Activated CD8-positive, alpha-beta memory T cell treated with anti-CD3 and anti-CD28 coated beads for 36 hours (primary cell): Measurements from ENCODE around the gene CPNE7. TPM values are rescaled to one million over a fixed set of nuclear protein-coding genes. Genes with fewer than 3 reads are reported as not detected.
"Not testable (repeated sequence)": the region's sequence is repeated elsewhere in the genome, so short reads cannot be mapped to it uniquely, and the experiment has no call there.

Experiments
- CTCF ChIA-PET: fragments of 350-600 bp; sonication (Branson Sonifier 250); formaldehyde crosslinking; loops from one replicate; lab custom pipeline; 2021; ENCODE audit warnings: antibody characterized with exemption; lab: Charles Lee
- POLR2A ChIA-PET: fragments of 350-600 bp; sonication (Branson Sonifier 250); formaldehyde crosslinking; loops from one replicate; lab custom pipeline; 2021; ENCODE audit warnings: antibody characterized with exemption; lab: Charles Lee
- total RNA-seq, 2 experiments: library from RNA; stranded (reverse); gene quantifications; one replicate each; pipeline ENCODE4 v1.2.3, GENCODE V29; 2021

The CPNE7 gene
- total RNA-seq, 2 experiments from 2014 or later: 5.6 to 7.0 TPM

DNA sequence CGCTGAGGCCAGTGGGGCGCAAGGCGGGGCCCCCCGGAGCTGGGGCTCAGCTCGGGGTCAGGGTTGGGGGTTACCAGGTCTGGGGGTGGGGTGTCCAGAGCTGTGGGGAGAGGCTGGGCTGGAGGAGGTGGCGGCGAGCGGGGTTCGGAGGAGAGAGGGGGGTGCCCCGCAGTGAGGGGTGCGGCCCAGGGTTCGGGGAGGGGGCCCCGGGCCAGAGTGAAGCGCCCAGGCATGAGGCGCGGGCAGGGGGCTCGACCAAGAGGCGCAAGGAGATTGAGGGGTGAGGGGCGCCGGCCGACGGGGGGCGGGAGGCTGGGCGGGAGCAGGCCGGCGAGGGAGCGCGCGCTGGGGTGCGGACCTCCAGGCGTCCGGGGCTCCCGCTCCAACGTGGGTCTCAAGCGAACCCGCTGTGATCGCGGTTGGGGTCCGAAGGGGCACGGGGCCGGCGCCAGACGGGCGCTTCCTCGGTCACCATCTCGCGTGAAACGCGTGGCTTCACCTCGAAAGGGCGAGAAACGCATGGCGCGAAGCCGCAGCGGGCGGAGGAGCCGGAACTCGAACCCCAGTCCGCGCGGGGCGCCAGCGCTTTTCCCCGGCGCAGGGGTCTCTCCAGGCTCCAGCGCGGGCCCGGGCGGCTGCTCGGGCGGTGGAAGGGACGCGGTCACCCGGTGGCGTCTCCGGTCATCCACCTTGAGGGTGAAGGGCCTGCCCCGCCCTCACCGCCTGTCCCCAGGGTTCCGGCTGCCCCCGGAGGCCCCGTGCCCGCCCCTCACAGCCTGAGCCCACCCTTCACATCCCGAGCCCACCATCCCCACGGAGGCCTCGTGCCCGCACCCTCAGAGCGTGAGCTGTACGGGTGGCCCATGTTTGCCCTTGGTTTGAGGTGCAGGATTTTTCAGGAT is 846 bp downstream of the CPNE7 start:
- POLR2A ChIA-PET: no interaction called here
- CTCF ChIA-PET: interaction anchor here (0.8 to 1.8 kb wide), 5 partner anchors 9 to 124 kb away, joined by 3 to 5 read pairs (median 4); no protein-coding TSS in a partner anchor

DNA sequence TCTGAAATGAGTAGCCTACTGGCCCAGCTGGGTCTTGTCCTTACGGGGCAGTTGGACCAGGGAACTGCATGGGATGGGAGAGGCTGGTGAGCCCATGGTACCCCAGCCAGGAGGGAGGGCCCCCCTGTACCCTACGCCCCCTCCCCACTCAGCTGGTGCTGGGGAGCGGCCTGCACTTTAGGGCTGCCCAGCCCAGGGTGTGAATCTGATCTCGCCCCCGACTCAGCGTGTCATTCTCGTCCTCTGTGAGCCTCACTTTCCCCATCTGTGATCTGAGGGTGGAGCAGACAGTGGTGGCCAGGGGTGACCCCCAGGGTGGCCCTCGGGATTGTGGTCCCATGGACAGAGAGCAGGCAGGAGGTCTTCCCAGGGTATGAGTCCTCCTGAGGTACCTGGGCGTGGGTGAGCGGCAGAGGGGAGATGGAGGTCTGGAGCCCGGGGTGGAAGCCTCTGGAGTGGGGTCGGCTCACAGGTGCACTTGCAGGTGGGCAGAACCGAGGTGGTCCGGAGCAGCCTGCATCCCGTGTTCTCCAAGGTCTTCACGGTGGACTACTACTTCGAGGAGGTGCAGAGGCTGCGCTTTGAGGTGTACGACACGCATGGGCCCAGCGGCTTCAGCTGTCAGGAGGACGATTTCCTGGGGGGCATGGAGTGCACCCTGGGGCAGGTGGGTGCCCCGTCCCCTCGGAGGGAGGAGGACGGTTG is 1.6 kb downstream of the CPNE7 start:
- POLR2A ChIA-PET: no interaction called here
- CTCF ChIA-PET: no interaction called here

DNA sequence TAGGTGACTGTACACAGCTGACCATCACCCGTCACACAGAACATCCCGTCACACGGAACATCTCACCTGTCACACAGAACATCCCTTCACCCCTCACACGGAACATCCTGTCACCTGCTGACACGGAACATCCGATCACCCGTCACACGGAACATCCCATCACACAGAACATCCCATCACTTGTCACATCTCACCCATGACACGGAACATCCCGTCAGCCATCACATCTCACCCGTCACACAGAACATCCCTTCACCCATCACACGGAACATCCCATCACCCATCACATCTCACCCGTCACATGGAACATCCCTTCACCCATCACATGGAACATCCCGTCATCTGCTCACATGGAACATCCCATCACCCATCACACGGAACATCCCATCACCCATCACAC is 3.8 kb downstream of the CPNE7 start:
- CTCF ChIA-PET: no interaction called here
- POLR2A ChIA-PET: no interaction called here

- POLR2A ChIA-PET: no interaction called here
Measured at GRCh38 chr16:89581045-89581695, 5.6 kb downstream of the CPNE7 start.

GRCh38 chr16:89581861-89582563 is 6.5 kb downstream of the CPNE7 start:
- ChIA-PET POLR2A (no interaction called here), CTCF (no interaction called here)

More at GRCh38 chr16:89581045-89581695, 5.6 kb downstream of the CPNE7 start:
- CTCF ChIA-PET: no interaction called here

GRCh38 chr16:89582614-89583196 is 7.1 kb downstream of the CPNE7 start:
- ChIA-PET POLR2A (no interaction called here), CTCF (no interaction called here)

- CTCF ChIA-PET: no interaction called here
- POLR2A ChIA-PET: no interaction called here
Measured at GRCh38 chr16:89583197-89583894, 7.8 kb downstream of the CPNE7 start.

DNA sequence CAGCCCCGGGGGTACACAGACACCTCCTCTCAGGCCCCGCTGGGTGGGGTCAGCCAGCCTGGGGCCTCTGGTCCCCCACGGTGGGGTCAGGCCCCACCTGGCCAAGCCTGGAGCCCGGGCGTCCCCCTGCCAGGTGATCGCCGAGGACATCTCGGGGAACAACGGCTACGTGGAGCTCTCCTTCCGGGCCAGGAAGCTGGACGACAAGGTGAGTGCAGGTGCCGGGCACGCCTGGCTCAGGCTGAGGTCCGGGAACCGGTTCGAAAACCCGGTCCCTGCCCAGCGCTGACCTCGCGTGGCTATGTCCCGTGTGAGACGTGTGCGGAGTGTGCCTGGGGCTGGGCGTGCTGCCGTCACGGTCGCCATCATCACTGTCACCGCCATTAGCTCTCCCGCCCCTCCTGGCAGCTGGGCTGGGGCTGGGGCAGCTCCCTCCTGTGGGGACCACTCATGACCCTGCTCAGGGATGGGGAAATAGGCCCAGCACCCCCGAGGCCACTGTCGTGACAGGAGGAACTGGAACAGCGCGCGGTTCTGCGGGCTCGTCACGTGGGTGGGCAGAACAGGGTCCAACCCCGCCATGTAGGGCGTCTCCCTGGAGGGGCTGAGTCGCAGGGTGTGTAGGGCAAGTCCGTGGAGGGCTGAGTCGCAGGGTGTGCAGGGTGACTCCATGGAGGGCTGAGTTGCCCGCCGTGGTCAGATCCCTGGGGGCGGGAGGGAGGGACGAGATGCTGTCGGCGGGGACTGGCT is 8.5 kb downstream of the CPNE7 start:
- POLR2A ChIA-PET: no interaction called here
- CTCF ChIA-PET: interaction anchor here (1.2 kb wide), 1 partner anchor 16 kb away, joined by 3 read pairs; no protein-coding TSS in a partner anchor

GRCh38 chr16:89584768-89585549 is 9.4 kb downstream of the CPNE7 start:
- ChIA-PET POLR2A (no interaction called here), CTCF (interaction anchor here (1.2 kb wide), 1 partner anchor 15 kb away, joined by 3 read pairs; no protein-coding TSS in a partner anchor)

GRCh38 chr16:89586218-89586617 is 10.7 kb downstream of the CPNE7 start:
- ChIA-PET POLR2A (no interaction called here), CTCF (interaction anchor here (1.0 kb wide), 1 partner anchor 114 kb away, joined by 4 read pairs; no protein-coding TSS in a partner anchor)

DNA sequence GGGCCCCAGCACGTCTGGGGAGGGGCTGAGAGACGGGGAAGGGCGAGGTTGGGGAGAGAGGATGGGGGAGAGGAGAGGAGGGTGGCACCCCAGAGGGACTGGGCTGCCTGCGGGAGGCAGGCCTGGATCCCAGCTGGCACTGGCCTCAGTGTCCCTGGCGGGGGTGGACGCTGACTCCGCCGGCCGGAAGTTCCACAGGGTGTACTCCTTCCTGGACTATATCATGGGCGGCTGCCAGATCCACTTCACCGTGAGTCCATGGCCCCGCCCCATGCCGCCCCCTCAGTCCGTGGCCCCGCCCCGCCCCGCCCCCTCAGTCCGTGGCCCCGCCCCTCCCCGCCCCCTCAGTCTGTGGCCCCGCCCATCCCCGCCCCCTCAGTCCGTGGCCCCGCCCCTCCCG is 11.3 kb downstream of the CPNE7 start:
- CTCF ChIA-PET: no interaction called here
- POLR2A ChIA-PET: no interaction called here

- POLR2A ChIA-PET: not testable (repeated sequence)
Measured at GRCh38 chr16:89587676-89588075, 12.1 kb downstream of the CPNE7 start.

GRCh38 chr16:89588413-89589109 is 13.0 kb downstream of the CPNE7 start:
- ChIA-PET CTCF (no interaction called here), POLR2A (no interaction called here)

More at GRCh38 chr16:89587676-89588075, 12.1 kb downstream of the CPNE7 start:
- CTCF ChIA-PET: not testable (repeated sequence)

DNA sequence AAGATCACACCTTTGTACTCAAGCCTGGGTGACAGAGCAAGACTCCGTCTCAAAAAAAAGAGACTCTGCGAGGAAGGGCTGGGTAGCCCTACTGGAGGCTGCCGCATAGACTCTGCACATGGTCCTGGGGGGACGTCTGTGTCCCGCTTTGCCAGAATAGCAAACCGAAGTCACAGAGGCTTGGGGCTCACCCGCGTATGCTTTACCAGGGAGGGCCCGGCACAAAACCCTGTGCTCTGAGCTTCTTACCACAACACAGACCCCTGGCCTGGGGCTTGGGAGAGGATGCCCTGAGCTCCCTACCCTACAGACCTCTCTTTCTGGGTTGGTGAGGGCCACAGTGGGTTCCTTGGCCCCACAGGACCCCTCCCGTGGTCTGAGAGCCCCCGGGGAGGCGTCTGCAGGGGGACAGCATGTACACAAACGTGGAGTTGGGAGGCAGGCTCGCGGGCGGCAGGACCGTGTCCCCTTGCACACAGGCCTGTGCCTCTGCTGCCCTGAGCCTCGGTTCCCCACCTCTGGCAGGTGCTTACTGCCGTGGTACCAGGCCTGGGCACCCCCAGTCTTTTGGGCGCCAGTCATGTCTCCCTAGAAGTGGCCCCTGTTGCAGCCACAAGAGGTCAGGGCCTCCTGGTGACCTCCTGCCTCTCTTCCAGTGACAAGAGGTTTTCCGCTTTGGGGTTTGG is 13.8 kb downstream of the CPNE7 start:
- POLR2A ChIA-PET: no interaction called here
- CTCF ChIA-PET: no interaction called here

GRCh38 chr16:89593841-89594240 is 18.3 kb downstream of the CPNE7 start:
- CTCF ChIA-PET: no interaction called here
- POLR2A ChIA-PET: interaction anchor here (0.5 kb wide), 1 partner anchor 808 kb away, joined by 5 read pairs; no protein-coding TSS in a partner anchor
